GM12878 (cell line): ENCODE data around the gene METTL23. TPM values are rescaled to one million over a fixed set of nuclear protein-coding genes. Genes with fewer than 3 reads are reported as not detected.
A peak's percentile ranks its signal among the peaks of the same experiment; 100 is the strongest.

ENCODE experiments used
- ATAC-seq: fragments of 200-7000 bp; cut with Tn5 transposase; 3 replicates; pipeline ENCODE4 v1.9.1; 2020; ENCODE audit warnings: mild to moderate bottlenecking, moderate library complexity
- BruUV-seq: library from RNA; stranded (reverse); fragments of 400-500 nt; replicated peaks from 2 replicates; lab custom pipeline; 2021; lab: Mats Ljungman, UMichigan
- CTCF ChIA-PET: fragments of 300-600 bp; sonication (Branson Sonifier 250); formaldehyde crosslinking; extraction: SDS; loops from one replicate; lab custom pipeline; 2021; ENCODE audit warnings: inconsistent platforms; lab: Yijun Ruan, JAX
- POLR2A ChIA-PET: fragments of 350-600 bp; formaldehyde crosslinking; extraction: SDS; loops from one replicate; lab custom pipeline; 2021; ENCODE audit warnings: inconsistent platforms; lab: Charles Lee
- RAD21 ChIA-PET: fragments of 300-600 bp; sonication (Branson Sonifier 250); formaldehyde crosslinking; loops from one replicate; lab custom pipeline; 2023; ENCODE audit warnings: antibody characterized with exemption; ENCODE audit not compliant: unreplicated experiment; lab: Charles Lee
- SMC1A ChIA-PET: fragments of 300-600 bp; sonication (Branson Sonifier 250); formaldehyde crosslinking; loops from one replicate; lab custom pipeline; 2023; ENCODE audit not compliant: unreplicated experiment, uncharacterized antibody; lab: Charles Lee
- DNase-seq: peaks from one replicate; pipeline ENCODE4 v3.0.0-alpha.2; 2011; ENCODE audit warnings: low read depth, low spot score
- FAIRE-seq: peaks from 3 replicates; lab custom pipeline; 2011; peaks lifted over from hg19 to GRCh38; lab: Jason Lieb, UNC
- H2AFZ ChIP-seq: 2 replicates; pipeline ENCODE4 v1.6.0; 2011; ENCODE audit warnings: low read depth, low read length, control low read depth; ENCODE audit not compliant: control insufficient read depth
- H3K27ac ChIP-seq: 2 replicates; pipeline ENCODE4 v1.5.1; 2011; ENCODE audit warnings: control low read depth; ENCODE audit not compliant: control insufficient read depth, insufficient read depth
- H3K27me3 ChIP-seq, 2 experiments: replicated peaks in 1 of 2; 2 replicates each; pipeline versions ENCODE4 v1.6.0 to v1.6.1; 2011; ENCODE audit warnings: low read length in 1 of 2; ENCODE audit not compliant: control insufficient read depth in 2 of 2, insufficient read depth in 2 of 2
- H3K36me3 ChIP-seq, 2 experiments: 2 replicates each; pipeline ENCODE4 v1.5.1; 2011; ENCODE audit warnings: low read length in 1 of 2; ENCODE audit not compliant: control insufficient read depth in 2 of 2, insufficient read depth in 2 of 2
- H3K4me1 ChIP-seq: 2 replicates; pipeline ENCODE4 v1.6.1; 2011; ENCODE audit warnings: mild to moderate bottlenecking, low read length, moderate library complexity, mixed read lengths; ENCODE audit not compliant: control insufficient read depth, insufficient read depth
- H3K4me2 ChIP-seq: 2 replicates; pipeline ENCODE4 v1.6.0; 2011; ENCODE audit warnings: control low read depth; ENCODE audit not compliant: control insufficient read depth, insufficient read depth
- H3K4me3 ChIP-seq: fragments of 200-600 bp; sonication (generic); 2 replicates; pipeline ENCODE4 v1.5.1; 2016
- H3K79me2 ChIP-seq: 2 replicates; pipeline ENCODE4 v1.6.0; 2011; ENCODE audit warnings: low read length; ENCODE audit not compliant: control insufficient read depth, insufficient read depth
- H3K9ac ChIP-seq: 2 replicates; pipeline ENCODE4 v1.8.0; 2011; ENCODE audit warnings: low read length, control low read depth, mixed read lengths; ENCODE audit not compliant: control insufficient read depth, insufficient read depth
- H3K9me3 ChIP-seq: replicated peaks from 3 replicates; pipeline ENCODE4 v1.5.1; 2011; ENCODE audit warnings: mild to moderate bottlenecking, low read length; ENCODE audit not compliant: control insufficient read depth, insufficient read depth
- H4K20me1 ChIP-seq: 2 replicates; pipeline ENCODE4 v1.6.0; 2011; ENCODE audit not compliant: control insufficient read depth, insufficient read depth
- CEBPZ ChIP-seq: fragments of 150-350 bp; IDR thresholded peaks from 2 replicates; pipeline ENCODE4 v1.6.1; 2016; ENCODE audit warnings: low read depth, low read length
- CREB1 ChIP-seq: IDR thresholded peaks from 2 replicates; pipeline ENCODE4 v1.6.1; 2012; ENCODE audit warnings: low read depth, mild to moderate bottlenecking, inconsistent platforms
- CREM ChIP-seq: IDR thresholded peaks from 2 replicates; pipeline ENCODE4 v1.6.1; 2014; ENCODE audit warnings: antibody characterized with exemption, low read depth
- DPF2 ChIP-seq: fragments of 450-650 bp; IDR thresholded peaks from 2 replicates; pipeline ENCODE4 v1.6.1; 2017; ENCODE audit warnings: mild to moderate bottlenecking
- E2F4 ChIP-seq: IDR thresholded peaks from 2 replicates; pipeline ENCODE4 v1.6.1; 2012; ENCODE audit warnings: low read depth, low read length, improper control_type of control experiment
- ELK1 ChIP-seq: IDR thresholded peaks from 2 replicates; pipeline ENCODE4 v1.6.1; 2012; ENCODE audit warnings: low read depth, low read length, improper control_type of control experiment
- HDAC2 ChIP-seq: fragments of 200-600 bp; sonication (generic); IDR thresholded peaks from 2 replicates; pipeline ENCODE4 v1.6.1; 2017
- HSF1 ChIP-seq: fragments of 150-350 bp; IDR thresholded peaks from 2 replicates; pipeline ENCODE4 v1.6.1; 2014; ENCODE audit warnings: mild to moderate bottlenecking, low read depth, low read length
- JUND ChIP-seq: IDR thresholded peaks from 2 replicates; pipeline ENCODE4 v1.6.1; 2012; ENCODE audit warnings: low read depth, mild to moderate bottlenecking, low read length, improper control_type of control experiment, moderate library complexity
- MEF2B ChIP-seq: fragments of 450-650 bp; IDR thresholded peaks from 2 replicates; pipeline ENCODE4 v1.6.1; 2018; ENCODE audit warnings: mild to moderate bottlenecking, moderate library complexity; ENCODE audit not compliant: partially characterized antibody, poor library complexity, severe bottlenecking
- MTA2 ChIP-seq: fragments of 450-650 bp; IDR thresholded peaks from 2 replicates; pipeline ENCODE4 v1.6.1; 2016; ENCODE audit warnings: low read depth, mild to moderate bottlenecking, moderate library complexity
- MXI1 ChIP-seq: fragments of 150-350 bp; IDR thresholded peaks from 2 replicates; pipeline ENCODE4 v1.6.1; 2011; ENCODE audit warnings: low read depth, mild to moderate bottlenecking, inconsistent platforms, low read length, improper control_type of control experiment
- NR2F1 ChIP-seq: fragments of 450-650 bp; conservative IDR thresholded peaks from 2 replicates; pipeline ENCODE4 v1.6.1; 2017; ENCODE audit warnings: mild to moderate bottlenecking
- POLR2A ChIP-seq: IDR thresholded peaks from 2 replicates; pipeline ENCODE4 v1.6.1; 2011; ENCODE audit warnings: low read depth, mild to moderate bottlenecking, low read length
- POU2F2 ChIP-seq: IDR thresholded peaks from 3 replicates; pipeline ENCODE4 v1.6.1; 2011; ENCODE audit warnings: low read depth, mild to moderate bottlenecking, low read length, borderline replicate concordance
- SMC3 ChIP-seq: IDR thresholded peaks from 2 replicates; pipeline ENCODE4 v1.6.1; 2011; ENCODE audit warnings: low read length, improper control_type of control experiment, borderline replicate concordance
- SREBF2 ChIP-seq: IDR thresholded peaks from 2 replicates; pipeline ENCODE4 v1.6.1; 2012; ENCODE audit warnings: mild to moderate bottlenecking, low read length
- WGBS: methylation state at CpG from one replicate; pipeline ENCODE4 v1.1.6; 2016; ENCODE audit warnings: low lambda C conversion rate; ENCODE audit not compliant: insufficient replicate concordance, insufficient coverage; ENCODE audit errors: missing lambda C conversion rate; 5-methylcytosine and 5-hydroxymethylcytosine counted together
- in situ Hi-C: fragments of 300-500 bp; cut with MboI; formaldehyde crosslinking; loops from 9 replicates; pipeline ENCODE4 v1.14.3; 2018; ENCODE audit warnings: mixed read lengths
- intact Hi-C: fragments of 100-400 bp; cut with micrococcal nuclease; formaldehyde crosslinking; loops from one replicate; pipeline ENCODE4 v1.14.2; 2022; ENCODE audit not compliant: unreplicated experiment
- polyA plus RNA-seq, 11 experiments: library from polyadenylated mRNA; depleted of rRNA in 4 of 11; unstranded in 6 of 11; stranded (reverse) in 5 of 11; fragments of >200 nt; fragmentation: Nextera tagmentation in 4 of 11; fragmentation: Illumina TruSeq in 1 of 11; extraction: Ambion mirVana in 4 of 11; extraction: Trizol in 1 of 11; gene quantifications; 1 replicate in 1 of 11; 2 replicates in 10 of 11; pipeline versions ENCODE4 v1.2.1 to v1.2.3, GENCODE V29; 2011 to 2016; ENCODE audit warnings: inconsistent platforms in 2 of 11, missing spikeins in 2 of 11, low read depth in 1 of 11
- total RNA-seq, 4 experiments: library from RNA; depleted of rRNA in 3 of 4; stranded (reverse); fragments of >200 nt in 3 of 4; fragmentation: Illumina TruSeq in 1 of 4; extraction: Trizol in 1 of 4; gene quantifications; 2 replicates each; pipeline versions ENCODE4 v1.2.1 to v1.2.3, GENCODE V29; 2013 to 2021

METTL23 gene
- total and polyA plus RNA-seq, 10 of the 15 experiments (the other 5 are each of a cell fraction or from before 2014, with no cell fraction given), result 25.6 to 61.5 (median 30.9) TPM

GRCh38 chr17:76783146-76783545 lies 56.5 kb downstream of the METTL23 start:
- Histone ChIP-seq H3K79me2 (no peaks in the 10 kb centered on the region), H3K9ac (no peak overlapping the region), H3K4me1 (peaks cover 10% of the 10 kb centered on the region), H4K20me1 (no peaks in the 10 kb centered on the region), H3K27me3 (no peaks in the 10 kb centered on the region), H3K27ac (peak overlapping the region; percentile 67), H3K4me2 (peak overlapping the region; percentile 38; the same call in 1 of the 2 replicates), H3K36me3 (peaks cover under 1 to 6% of the 10 kb centered on the region in 2 experiments; a peak in 3 of 4 replicates), H3K4me3 (no peak overlapping the region), H2AFZ (no peak overlapping the region; the same call in 1 of the 2 replicates), H3K9me3 (no peaks in the 10 kb centered on the region)
- CTCF ChIA-PET, result interaction anchor here (1.1 kb wide), 1 partner anchor 9 kb away, joined by 3 read pairs; no protein-coding TSS in a partner anchor
- POLR2A ChIA-PET, result interaction anchor here (1.0 kb wide), 1 partner anchor 55 kb away, joined by 3 read pairs; no protein-coding TSS in a partner anchor
- in situ Hi-C loops, result no loop called here
- BruUV-seq, result no TSS peak
- FAIRE-seq (no peak), DNase-seq (peak; percentile 31), ATAC-seq (peak; percentile 62)
- SMC1A ChIA-PET, result interaction anchor here (0.5 kb wide), 1 partner anchor 111 kb away, joined by 3 read pairs; no protein-coding TSS in a partner anchor
- intact Hi-C loops, result no loop called here
- 60% methylated on average over 5 of the region's 5 CpGs for WGBS
- RAD21 ChIA-PET, result interaction anchor here (0.9 to 1.6 kb wide), 2 partner anchors 9 to 55 kb away, joined by 3 to 4 read pairs; no protein-coding TSS in a partner anchor
- TF ChIP-seq MXI1, result no peak
- 0 out of 2 replicates have a peak, but pooled peaks have one; percentile 8 for TF ChIP-seq NR2F1
- TF ChIP-seq POU2F2, result no peak
- 0 out of 2 replicates have a peak, but pooled peaks have one; percentile 26 for TF ChIP-seq CREM
- peak; percentile 83 for TF ChIP-seq MEF2B
- TF ChIP-seq POLR2A, result no peak
- TF ChIP-seq E2F4, result no peak
- TF ChIP-seq MTA2, result 0 out of 2 replicates have a peak, but pooled peaks have one; percentile 35
- TF ChIP-seq HDAC2, result no peak
- no peak for TF ChIP-seq DPF2
- TF ChIP-seq SMC3, result no peak
- TF ChIP-seq SREBF2, result no peak
- no peak for TF ChIP-seq ELK1
- TF ChIP-seq JUND, result no peak
- TF ChIP-seq HSF1, result no peak
- TF ChIP-seq CREB1, result no peak
- TF ChIP-seq CEBPZ, result no peak
